Brain microvascular endothelial cell (primary cell): Measurements from ENCODE around the gene HPS4.

Experiments used
- DNase-seq: peaks from one replicate; pipeline ENCODE4 v3.0.0-alpha.2; 2020
- H3K27ac ChIP-seq: fragments of 250-450 bp; sonication (Bioruptor Pico); 2 replicates; pipeline ENCODE4 v1.5.1; 2020; ENCODE audit warnings: mild to moderate bottlenecking, moderate library complexity
- H3K27me3 ChIP-seq: fragments of 250-450 bp; sonication (Bioruptor Pico); replicated peaks from 2 replicates; pipeline ENCODE4 v1.5.1; 2020; ENCODE audit warnings: mild to moderate bottlenecking
- H3K36me3 ChIP-seq: fragments of 250-450 bp; sonication (Bioruptor Pico); replicated peaks from 2 replicates; pipeline ENCODE4 v1.5.1; 2020; ENCODE audit warnings: mild to moderate bottlenecking
- H3K4me3 ChIP-seq: 2 replicates; pipeline ENCODE4 v1.5.1; 2011; ENCODE audit warnings: low read depth, mild to moderate bottlenecking, control low read depth, low read length, moderate library complexity
- in situ Hi-C: cut with HindIII; loops from 2 replicates; pipeline ENCODE4 v1.10.0; 2017; ENCODE audit warnings: low sequenced_read_pairs, low pct_ligation_motif_present
- TF ChIP-seq, protein P1 (sequence below): IDR thresholded peaks from 2 replicates; pipeline ENCODE4 v1.5.1; 2011; ENCODE audit warnings: low read depth, mild to moderate bottlenecking, moderate library complexity, low read length, control low read depth, inconsistent platforms; ENCODE audit errors: missing control alignments

The HPS4 gene

DNA sequence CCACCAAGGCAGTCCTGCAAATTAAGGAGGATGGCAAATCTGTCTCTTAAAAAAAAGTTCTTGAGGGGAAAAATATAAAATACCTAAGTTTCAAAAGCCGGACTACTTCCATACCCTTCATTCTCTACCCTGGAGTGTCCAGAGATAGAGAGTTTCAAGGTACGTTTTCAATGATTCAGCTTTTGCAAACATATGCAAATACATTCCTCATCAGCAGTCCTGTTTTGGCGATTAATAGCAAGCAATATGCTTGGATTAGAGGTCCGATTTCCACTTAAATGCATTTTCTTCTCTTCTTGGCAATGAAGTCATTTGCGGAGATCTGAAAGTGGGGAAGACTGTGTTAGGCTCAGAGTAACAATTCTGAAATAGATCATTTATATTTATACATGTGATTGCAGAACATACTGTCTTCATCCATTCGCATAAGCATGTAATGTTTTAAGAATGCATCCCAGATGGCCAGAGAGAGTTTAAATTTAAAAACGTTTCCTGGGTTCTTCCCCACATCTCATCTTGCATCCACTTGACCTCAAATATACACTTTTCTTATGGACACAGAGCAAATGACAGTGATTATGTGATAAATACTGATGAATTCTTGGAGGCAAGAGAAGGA, 42.5 kb upstream of the HPS4 start:
- in situ Hi-C loops: no loop called here
- no peak for DNase-seq
- no peaks in the 10 kb centered on the region for H3K27me3 ChIP-seq
- H3K36me3 ChIP-seq: peaks cover 41% of the 10 kb centered on the region
- no peak overlapping the region for H3K4me3 ChIP-seq
- H3K27ac ChIP-seq: no peak overlapping the region
- TF ChIP-seq, protein P1, sequence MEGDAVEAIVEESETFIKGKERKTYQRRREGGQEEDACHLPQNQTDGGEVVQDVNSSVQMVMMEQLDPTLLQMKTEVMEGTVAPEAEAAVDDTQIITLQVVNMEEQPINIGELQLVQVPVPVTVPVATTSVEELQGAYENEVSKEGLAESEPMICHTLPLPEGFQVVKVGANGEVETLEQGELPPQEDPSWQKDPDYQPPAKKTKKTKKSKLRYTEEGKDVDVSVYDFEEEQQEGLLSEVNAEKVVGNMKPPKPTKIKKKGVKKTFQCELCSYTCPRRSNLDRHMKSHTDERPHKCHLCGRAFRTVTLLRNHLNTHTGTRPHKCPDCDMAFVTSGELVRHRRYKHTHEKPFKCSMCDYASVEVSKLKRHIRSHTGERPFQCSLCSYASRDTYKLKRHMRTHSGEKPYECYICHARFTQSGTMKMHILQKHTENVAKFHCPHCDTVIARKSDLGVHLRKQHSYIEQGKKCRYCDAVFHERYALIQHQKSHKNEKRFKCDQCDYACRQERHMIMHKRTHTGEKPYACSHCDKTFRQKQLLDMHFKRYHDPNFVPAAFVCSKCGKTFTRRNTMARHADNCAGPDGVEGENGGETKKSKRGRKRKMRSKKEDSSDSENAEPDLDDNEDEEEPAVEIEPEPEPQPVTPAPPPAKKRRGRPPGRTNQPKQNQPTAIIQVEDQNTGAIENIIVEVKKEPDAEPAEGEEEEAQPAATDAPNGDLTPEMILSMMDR: no peak

DNA sequence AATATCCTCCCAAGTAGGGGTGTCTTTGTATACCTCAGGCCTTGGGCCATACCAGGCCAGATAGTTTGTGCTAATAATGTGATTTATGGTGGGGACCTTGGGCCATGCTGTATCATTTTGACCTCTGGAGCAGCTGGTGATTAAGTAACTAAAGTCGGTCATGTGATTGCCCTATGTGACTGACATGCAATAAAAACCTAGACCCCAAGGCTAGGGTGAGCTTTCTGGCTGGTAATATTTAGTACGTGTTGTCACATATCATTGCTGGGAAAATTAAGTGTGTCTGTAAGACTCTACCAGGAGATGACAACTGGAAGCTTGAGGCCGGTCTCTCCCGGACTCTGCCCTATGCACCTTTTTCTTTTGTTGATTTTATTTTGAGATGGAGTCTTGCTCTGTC, 41.3 kb upstream of the HPS4 start:
- no peaks in the 10 kb centered on the region for H3K27me3 ChIP-seq
- in situ Hi-C loops: no loop called here
- no peak overlapping the region for H3K4me3 ChIP-seq
- no peak overlapping the region for H3K27ac ChIP-seq
- peaks cover 37% of the 10 kb centered on the region for H3K36me3 ChIP-seq
- DNase-seq: no peak
- TF ChIP-seq, protein P1: no peak

DNA sequence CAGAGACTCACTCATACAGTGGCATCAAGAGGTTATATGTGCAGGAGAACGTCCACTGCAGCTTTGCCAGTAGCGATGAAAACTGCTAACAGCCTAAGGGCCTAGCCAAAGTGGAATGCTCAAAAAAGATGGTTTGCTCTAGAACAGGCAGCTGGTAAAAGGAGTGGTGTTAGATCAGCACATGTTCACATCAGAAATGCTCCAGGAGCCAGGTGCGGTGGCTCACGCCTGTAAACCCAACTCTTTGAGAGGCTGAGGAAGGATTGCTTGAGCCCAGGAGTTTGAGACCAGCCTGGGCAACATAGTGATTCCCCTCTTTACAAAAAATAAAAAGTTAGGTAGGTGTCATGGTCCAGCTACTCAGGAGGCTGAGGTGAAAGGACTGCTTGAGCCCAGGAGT, 39.0 kb upstream of the HPS4 start:
- H3K27ac ChIP-seq: no peak overlapping the region
- in situ Hi-C loops: no loop called here
- no peak for DNase-seq
- H3K27me3 ChIP-seq: no peaks in the 10 kb centered on the region
- TF ChIP-seq, protein P1: no peak
- peaks cover 22% of the 10 kb centered on the region for H3K36me3 ChIP-seq
- no peak overlapping the region for H3K4me3 ChIP-seq

DNA sequence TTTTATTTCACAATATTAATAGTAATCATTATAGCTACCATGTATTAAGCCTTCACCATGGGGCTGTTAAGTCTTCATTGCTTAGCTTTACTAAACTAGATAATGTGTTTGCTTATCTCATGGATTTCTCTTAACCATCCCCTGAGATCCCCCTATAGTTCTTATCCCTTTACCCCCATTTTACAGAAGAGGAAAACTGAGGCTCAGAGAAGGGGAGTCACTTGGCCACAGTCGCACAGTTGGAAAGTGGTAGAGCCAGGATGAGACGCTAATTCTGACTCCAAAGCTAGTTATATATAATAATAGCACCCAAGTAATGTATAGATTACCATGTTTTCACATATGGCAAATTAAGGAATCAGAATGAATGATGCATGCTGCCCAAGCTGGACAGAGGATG, 38.4 kb upstream of the HPS4 start:
- in situ Hi-C loops: no loop called here
- peaks cover 17% of the 10 kb centered on the region for H3K36me3 ChIP-seq
- H3K27me3 ChIP-seq: no peaks in the 10 kb centered on the region
- TF ChIP-seq, protein P1: no peak
- H3K4me3 ChIP-seq: no peak overlapping the region
- H3K27ac ChIP-seq: no peak overlapping the region
- DNase-seq: no peak

DNA sequence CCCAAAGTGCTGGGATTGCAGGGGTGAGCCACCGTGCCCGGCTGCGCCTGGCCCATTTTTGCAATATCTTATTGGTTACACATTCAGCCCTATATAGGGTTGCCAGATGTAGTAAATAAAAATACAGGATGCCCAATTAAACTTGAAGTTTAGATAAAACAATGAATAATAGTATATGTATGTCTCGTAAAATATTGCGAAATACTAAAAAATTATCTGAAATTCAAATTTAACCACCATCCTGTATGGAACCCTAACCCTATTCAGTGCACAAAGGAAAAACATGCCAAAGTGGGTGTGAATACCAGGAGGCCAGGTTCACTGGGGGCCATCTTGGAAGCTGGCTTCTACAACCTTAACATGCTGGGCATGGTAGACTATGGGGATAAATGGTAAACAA, 33.8 kb upstream of the HPS4 start:
- H3K36me3 ChIP-seq: no peaks in the 10 kb centered on the region
- H3K27ac ChIP-seq: no peak overlapping the region
- in situ Hi-C loops: no loop called here
- no peak for DNase-seq
- no peaks in the 10 kb centered on the region for H3K27me3 ChIP-seq
- no peak overlapping the region for H3K4me3 ChIP-seq
- TF ChIP-seq, protein P1: no peak

DNA sequence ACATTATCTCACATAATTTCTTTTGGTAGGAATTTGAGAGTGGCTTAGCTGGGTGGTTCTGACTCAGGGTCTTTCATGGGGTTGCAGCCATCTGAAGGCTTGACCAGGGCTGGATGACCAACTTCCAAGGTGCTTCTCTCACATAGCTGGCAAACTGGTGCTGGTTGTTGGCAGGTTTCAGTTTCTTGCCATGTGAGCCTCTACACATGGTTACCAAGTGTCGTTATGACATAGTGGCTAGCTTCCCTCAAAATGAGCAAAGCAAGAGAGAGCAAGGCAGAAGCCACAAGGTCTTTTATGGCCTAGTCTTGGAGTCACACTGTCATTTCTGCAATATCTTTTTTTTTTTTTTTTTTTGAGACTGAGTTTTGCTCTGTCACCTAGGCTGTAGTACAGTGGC, 32.9 kb upstream of the HPS4 start:
- no peak overlapping the region for H3K4me3 ChIP-seq
- TF ChIP-seq, protein P1: no peak
- no peak overlapping the region for H3K27ac ChIP-seq
- H3K27me3 ChIP-seq: no peaks in the 10 kb centered on the region
- no peak for DNase-seq
- H3K36me3 ChIP-seq: no peaks in the 10 kb centered on the region
- in situ Hi-C loops: no loop called here
